D721Med (cell line): ENCODE results near the gene ADCY5.

Experiments used
- DNase-seq: peaks from one replicate; pipeline ENCODE4 v3.0.0; 2011; ENCODE audit warnings: low spot score; ENCODE audit not compliant: insufficient read length
- FAIRE-seq: peaks from 2 replicates; lab custom pipeline; 2011; peaks lifted over from hg19 to GRCh38; lab: Jason Lieb, UNC
- TF ChIP-seq, protein P1 (sequence below): IDR thresholded peaks from 2 replicates; pipeline ENCODE4 v1.5.1; 2012; ENCODE audit warnings: mild to moderate bottlenecking, control low read depth; ENCODE audit not compliant: insufficient read depth; ENCODE audit errors: missing control alignments

Gene ADCY5

DNA sequence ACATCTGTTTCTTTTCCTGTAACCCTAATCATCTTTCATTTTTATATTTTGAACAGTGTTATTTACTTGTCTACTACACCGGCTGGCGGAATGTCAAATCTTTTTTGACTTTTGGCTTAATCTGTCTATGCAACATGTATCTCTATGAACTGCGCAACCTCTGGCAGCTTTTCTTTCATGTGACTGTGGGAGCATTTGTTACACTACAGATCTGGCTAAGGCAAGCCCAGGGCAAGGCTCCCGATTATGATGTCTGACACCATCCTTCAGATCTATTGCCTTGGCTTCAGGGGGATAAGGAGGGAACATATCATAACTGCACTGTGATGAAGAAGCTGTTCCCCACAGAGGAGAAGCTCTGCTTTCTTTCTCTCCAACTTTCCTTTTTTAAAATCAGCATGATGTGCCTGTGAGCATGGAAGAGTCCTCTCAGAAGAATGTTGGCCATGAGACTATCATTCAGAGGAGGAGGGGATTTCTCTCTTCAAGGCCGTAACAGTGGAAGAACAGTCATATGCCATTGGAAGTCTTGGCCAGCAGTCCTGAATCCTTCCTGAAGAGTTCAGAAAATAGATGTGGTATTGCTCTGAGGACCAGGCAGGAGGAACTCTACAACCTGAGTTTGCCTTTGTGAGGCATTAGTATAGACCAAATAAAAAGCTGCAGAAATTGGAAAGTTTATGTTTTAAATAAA is 177.3 kb downstream of the ADCY5 start:
- no peak for FAIRE-seq
- TF ChIP-seq, protein P1, sequence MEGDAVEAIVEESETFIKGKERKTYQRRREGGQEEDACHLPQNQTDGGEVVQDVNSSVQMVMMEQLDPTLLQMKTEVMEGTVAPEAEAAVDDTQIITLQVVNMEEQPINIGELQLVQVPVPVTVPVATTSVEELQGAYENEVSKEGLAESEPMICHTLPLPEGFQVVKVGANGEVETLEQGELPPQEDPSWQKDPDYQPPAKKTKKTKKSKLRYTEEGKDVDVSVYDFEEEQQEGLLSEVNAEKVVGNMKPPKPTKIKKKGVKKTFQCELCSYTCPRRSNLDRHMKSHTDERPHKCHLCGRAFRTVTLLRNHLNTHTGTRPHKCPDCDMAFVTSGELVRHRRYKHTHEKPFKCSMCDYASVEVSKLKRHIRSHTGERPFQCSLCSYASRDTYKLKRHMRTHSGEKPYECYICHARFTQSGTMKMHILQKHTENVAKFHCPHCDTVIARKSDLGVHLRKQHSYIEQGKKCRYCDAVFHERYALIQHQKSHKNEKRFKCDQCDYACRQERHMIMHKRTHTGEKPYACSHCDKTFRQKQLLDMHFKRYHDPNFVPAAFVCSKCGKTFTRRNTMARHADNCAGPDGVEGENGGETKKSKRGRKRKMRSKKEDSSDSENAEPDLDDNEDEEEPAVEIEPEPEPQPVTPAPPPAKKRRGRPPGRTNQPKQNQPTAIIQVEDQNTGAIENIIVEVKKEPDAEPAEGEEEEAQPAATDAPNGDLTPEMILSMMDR, result no peak
- DNase-seq, result no peak

DNA sequence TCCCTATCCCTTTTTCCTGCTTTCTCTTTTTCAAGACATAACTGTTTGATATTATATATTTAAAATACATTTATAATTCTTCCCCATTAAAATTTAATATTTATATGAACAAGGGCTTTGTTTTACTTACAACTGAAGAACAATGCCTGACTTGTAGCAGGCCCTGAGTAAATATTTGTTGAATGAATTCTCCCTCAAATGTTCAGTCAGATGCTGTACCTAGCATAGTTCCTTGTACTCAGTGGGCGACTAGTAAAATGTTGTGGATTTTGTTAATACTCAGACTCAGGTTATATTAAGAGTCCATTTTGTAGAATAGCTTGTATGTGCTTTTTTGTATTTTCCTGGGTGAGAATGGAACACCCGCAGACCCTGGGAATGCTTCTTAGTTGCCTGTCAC is 178.1 kb downstream of the ADCY5 start:
- no peak for DNase-seq
- TF ChIP-seq, protein P1, result no peak
- FAIRE-seq, result no peak

DNA sequence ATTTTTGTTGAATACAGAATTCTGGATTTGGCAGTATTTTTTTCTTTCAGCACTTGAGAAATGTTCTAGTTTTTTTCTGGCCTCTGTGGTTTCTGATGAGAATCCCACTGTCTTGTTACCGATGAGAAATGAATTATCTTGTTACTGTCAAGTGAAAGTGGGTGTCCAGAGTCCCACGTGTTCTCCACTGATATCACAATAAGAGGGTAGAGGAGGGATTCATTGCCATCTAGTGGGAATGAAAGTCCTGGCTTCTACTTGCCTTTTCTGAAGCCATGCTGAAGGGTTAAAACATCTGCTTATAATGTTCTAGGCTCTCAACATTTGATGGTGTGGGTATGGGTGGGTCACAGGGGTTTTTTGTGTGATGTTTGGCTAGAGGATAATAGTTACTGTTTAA is 181.1 kb downstream of the ADCY5 start:
- DNase-seq (no peak), FAIRE-seq (no peak)
- TF ChIP-seq, protein P1, result no peak

DNA sequence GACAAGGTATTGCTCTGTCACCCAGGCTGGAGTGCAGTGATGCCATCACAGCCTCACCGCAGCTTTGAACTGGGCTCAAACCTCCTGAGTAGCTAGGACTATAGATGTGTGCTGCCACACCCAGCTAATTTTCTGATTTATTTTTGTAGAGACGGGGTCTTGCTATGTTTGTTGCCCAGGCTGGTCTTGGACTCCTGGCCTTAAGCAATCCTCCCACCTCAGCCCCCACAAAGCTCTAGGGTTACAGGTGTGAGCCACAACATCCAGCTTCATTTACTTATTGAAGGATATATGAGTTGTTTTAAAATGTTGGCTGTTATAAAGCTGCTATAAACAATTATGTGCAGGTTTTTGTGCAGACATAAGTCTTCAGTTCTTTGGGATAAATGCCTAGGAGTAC is 184.9 kb downstream of the ADCY5 start:
- TF ChIP-seq, protein P1, result no peak
- DNase-seq (no peak), FAIRE-seq (no peak)

DNA sequence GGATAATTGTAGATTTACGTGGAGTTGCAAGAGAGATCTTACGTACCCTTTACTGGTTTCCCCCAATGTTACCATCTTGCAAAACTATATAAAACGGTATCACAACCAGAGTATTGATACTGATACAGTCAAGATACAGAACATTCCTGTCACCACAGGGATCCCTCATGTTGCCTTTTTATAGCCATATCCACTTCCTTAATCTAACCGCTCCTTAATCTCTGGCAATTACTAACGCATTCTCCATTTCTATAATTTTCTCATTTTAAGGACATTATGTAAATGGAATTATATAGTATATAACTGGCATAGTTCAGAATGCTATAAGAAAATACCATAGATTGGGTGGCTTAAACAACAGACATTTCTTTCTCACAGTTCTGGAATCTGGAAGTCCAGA is 186.0 kb downstream of the ADCY5 start:
- DNase-seq (no peak), FAIRE-seq (no peak)
- TF ChIP-seq, protein P1, result no peak

DNA sequence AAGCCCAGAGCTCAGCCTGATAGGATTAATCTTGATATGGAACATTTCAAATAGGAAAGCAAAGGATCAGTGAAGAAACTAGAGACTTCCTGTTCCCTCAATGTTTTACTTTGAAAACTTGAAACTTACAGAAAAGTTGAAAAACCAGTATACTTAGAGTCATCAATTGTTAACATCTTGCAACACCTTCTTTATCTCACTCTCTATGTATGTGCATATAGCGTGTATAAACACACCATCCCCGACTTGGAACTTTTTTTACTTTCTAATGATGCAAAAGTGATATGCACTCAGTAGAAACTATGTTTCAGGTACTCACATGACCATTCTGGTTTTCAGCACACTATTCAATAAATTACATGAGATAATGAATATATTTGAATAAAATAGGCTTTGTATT is 186.7 kb downstream of the ADCY5 start:
- DNase-seq (no peak), FAIRE-seq (no peak)
- TF ChIP-seq, protein P1, result no peak

DNA sequence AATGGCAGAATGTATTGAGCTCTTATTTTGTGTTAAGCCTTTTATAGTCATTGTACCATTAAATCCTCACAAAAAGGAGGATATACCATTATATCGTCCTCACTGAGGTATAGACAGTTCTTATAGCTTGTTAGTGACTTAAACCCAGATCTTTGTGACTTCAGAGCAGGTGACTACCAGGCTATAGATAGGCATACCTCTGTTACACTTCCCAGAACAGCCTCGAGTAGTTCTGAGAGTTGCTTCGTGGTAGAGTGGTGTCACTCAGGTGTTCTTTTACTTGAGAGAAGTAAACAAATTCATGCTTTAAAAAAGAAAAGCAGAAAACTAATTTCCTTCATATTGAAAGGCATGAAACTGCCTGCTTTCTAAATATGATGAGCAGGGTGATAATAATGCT is 187.2 kb downstream of the ADCY5 start:
- TF ChIP-seq, protein P1, result no peak
- DNase-seq, result no peak
- no peak for FAIRE-seq
